Measurements from ENCODE around the gene DTNB. TPM values are rescaled to one million over a fixed set of nuclear protein-coding genes. Genes with fewer than 3 reads are reported as not detected.

DTNB gene
- total and polyA plus RNA-seq, 2 donors (not counting 3 experiments of a cell fraction or from before 2014, with no cell fraction given) = 11.5 to 17.0 TPM

- intact Hi-C loops (cut with micrococcal nuclease) = no loop called here
- peak; percentile 59 for FAIRE-seq
- no peaks in the 10 kb centered on the region for H3K9me1 ChIP-seq (replicated peaks; ENCODE audit: control insufficient read depth, extremely low read depth, insufficient read depth, low read length)
- no peak overlapping the region for H3K4me3 ChIP-seq (replicated peaks in 1 of 3; ENCODE audit: insufficient read depth in 1 of 3, low read depth in 1 of 3, low read length in 3 of 3)
- BruUV-seq (replicated peaks) = no TSS peak
- no peak for TF ChIP-seq FOS (IDR thresholded peaks at IDR 0.05; ENCODE audit: borderline replicate concordance, insufficient read depth, low read length)
- TF ChIP-seq JUN (IDR thresholded peaks at IDR 0.05; ENCODE audit: borderline replicate concordance, insufficient read depth, insufficient read length, low read depth) = no peak
- no peak for TF ChIP-seq CTCF (IDR thresholded peaks at IDR 0.05; ENCODE audit: extremely low read depth in 1 of 2, insufficient read depth in 1 of 2, low read depth in 1 of 2, low read length in 2 of 2)
- no peak for TF ChIP-seq MYC (IDR thresholded peaks at IDR 0.05; ENCODE audit: low read depth, low read length)
- no peak for TF ChIP-seq GATA2 (IDR thresholded peaks at IDR 0.05; ENCODE audit: insufficient read depth, insufficient read length, low read depth, low read length)
- no peak for TF ChIP-seq MAX (IDR thresholded peaks at IDR 0.05; ENCODE audit: insufficient read depth, insufficient read length)
- TF ChIP-seq EZH2 (IDR thresholded peaks at IDR 0.05; ENCODE audit: borderline replicate concordance, low read depth, low read length, severe bottlenecking) = no peak
- H3K27ac ChIP-seq (ENCODE audit: insufficient read depth, low read depth, low read length) = no peak overlapping the region
- POLR2A ChIA-PET = no interaction called here
- H3K79me2 ChIP-seq (ENCODE audit: control insufficient read depth, insufficient read depth, low read length) = no peaks in the 10 kb centered on the region
- DNase-seq (ENCODE audit: low read depth, low spot score) = peak; percentile 74
- H2AFZ ChIP-seq (ENCODE audit: low read depth, low read length) = no peak overlapping the region
- H3K36me3 ChIP-seq (ENCODE audit: control insufficient read depth in 2 of 2, extremely low read depth in 1 of 2, insufficient read depth in 2 of 2, low read length in 2 of 2) = no peaks in the 10 kb centered on the region
- H3K9ac ChIP-seq (replicated peaks; ENCODE audit: extremely low read depth, insufficient read depth, low read length) = no peak overlapping the region
- H3K4me1 ChIP-seq (ENCODE audit: control insufficient read depth, extremely low read depth, insufficient read depth, low read length) = no peaks in the 10 kb centered on the region
- H3K27me3 ChIP-seq (ENCODE audit: control insufficient read depth in 2 of 2, insufficient read depth in 2 of 2, low read length in 2 of 2) = no peaks in the 10 kb centered on the region
- no peak overlapping the region for H3K4me2 ChIP-seq (ENCODE audit: insufficient read depth, low read length)
- no peaks in the 10 kb centered on the region for H3K9me3 ChIP-seq (replicated peaks; ENCODE audit: control insufficient read depth, insufficient read depth, low read length)
- dilution Hi-C loops (cut with MboI; ENCODE audit: extremely low pct_ligation_motif_present, low sequenced_read_pairs) = no loop called here
- no peaks in the 10 kb centered on the region for H4K20me1 ChIP-seq (replicated peaks; ENCODE audit: control insufficient read depth, extremely low read depth, insufficient read depth, low read length)
- CTCF ChIA-PET = interaction anchor here (1.0 to 1.2 kb wide), 3 partner anchors 29 to 191 kb away, joined by 3 read pairs; no protein-coding TSS in a partner anchor
Observed at GRCh38 chr2:25473758-25474340, 199.5 kb downstream of the DTNB start.
